Stimulated activated CD4-positive, alpha-beta T cell treated with anti-CD3 and anti-CD28 coated beads, Interleukin-1b, Interleukin-23, amount 100 ng/mL, for 4 hours (primary cell): ENCODE measurements around the gene KRTAP4-11.
"Not testable (repeated sequence)": the region's sequence is repeated elsewhere in the genome, so short reads cannot be mapped to it uniquely, and the experiment has no call there.

Source experiments
- DNase-seq, 2 donors: peaks; one replicate each; pipeline ENCODE4 v3.0.0-alpha.2; 2020; ENCODE audit warnings: low read depth in 2 of 2

The KRTAP4-11 gene

GRCh38 chr17:41123991-41124371 is 5.8 kb upstream of the KRTAP4-11 start, which contains the start of gene KRTAP4-12:
Gene KRTAP4-12 (minus strand): TSS chr17:41124182. CDS start chr17:41124122, 60 bp downstream.
- not testable (repeated sequence) for DNase-seq

GRCh38 chr17:41123292-41123990 is 5.3 kb upstream of the KRTAP4-11 start:
- not testable (repeated sequence) for DNase-seq

GRCh38 chr17:41121742-41122141 is 3.6 kb upstream of the KRTAP4-11 start:
- DNase-seq: no peak

DNA sequence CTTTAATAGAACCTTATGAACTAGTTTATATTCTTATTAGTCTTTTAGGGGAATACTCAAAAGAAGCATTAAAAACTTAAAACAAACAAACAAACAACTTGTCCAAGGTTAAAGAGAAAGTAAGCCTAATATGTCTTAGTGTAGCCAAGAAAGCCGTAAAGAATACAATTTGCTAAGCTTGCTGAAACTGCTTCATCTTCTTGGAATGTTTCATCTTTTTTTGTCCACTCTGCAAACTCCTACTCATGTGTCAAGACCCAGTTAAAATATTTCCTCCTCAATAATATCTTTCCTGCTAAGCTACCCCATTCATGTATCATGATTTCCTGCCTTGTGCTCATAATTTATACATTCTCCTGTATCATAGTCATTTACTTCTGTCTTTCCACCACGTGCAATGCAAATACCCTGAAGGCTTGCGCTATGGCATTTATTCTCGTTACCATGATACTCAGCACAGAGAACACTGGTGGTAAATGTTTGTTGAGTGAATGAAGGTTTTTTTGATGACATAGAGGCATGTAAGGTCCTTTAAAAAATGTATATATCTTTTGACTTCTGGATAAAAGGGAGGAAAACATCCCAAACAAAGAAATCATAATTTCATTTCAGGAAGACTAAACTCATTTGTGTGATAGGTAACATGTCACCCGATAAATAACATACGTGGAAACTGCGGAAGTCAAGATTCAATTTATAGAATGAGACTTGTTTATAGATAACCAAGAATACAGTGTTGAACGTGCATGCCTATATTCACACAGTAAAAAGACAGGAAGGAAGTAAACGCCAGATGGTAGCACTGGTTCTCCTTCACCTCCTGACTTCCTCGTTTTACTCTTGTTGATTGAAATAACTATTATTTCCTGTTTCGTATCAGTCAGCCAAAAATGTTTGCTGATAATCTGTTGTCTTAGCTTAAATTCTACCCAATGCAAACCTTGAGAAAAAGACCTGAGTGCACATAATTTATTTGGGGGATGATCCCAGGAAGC is 1.8 kb upstream of the KRTAP4-11 start:
- DNase-seq: not testable (repeated sequence)

DNA sequence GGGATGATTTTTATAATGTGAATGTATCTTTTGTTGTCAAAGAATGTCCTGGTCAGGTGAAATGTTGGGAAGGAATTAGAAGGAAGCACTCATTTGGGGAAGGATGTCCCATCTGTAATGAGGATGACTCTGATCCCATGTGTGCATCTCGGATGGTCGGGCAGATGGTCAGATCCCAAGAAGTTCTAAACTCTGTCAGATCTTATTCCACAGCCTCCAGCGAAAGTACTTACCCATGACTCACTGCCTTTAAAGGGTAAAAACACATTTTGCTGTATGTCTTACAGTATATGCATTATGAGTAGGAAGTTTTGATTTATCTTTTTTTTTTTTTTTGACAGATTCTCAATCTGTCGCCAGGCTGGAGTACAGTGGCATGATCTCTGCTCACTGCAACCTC is 548 bp upstream of the KRTAP4-11 start:
- no peak for DNase-seq

GRCh38 chr17:41116297-41116696 is 1.9 kb downstream of the KRTAP4-11 start:
- DNase-seq: no peak

GRCh38 chr17:41111151-41111885 is 6.9 kb downstream of the KRTAP4-11 start:
- no peak for DNase-seq

DNA sequence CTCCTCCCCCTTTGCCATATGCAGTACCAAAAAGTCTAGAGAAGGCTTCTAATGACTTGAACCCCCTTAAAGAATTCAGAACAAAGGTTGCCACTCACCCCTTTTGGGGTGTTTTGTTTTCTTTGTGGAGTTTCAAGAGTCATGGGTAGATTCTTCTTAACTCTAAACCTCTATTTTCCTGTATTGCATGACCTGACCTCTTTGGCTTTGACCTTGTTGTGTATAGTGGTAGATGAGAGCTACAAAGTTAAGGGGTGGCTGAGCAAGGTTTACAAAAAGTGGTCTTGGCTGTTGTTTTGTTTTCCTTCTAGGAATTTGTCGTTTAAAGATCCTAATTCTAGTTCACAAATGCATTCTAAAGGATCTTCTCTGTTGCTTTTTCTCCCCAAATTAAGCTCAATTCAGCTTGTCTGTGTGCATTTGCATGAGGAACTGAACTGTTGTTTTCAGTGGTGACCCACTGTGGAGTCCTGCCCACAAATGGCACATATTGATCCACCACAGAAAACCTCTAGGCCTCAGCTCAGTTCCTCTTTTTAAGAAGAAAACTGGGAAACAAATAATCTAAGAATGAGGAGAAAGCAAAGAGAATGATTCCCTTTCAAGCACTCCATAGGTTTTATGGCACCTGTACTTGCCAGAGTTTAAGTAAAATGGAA is 9.3 kb downstream of the KRTAP4-11 start:
- not testable (repeated sequence) for DNase-seq

GRCh38 chr17:41107941-41108450 is 10.2 kb downstream of the KRTAP4-11 start:
- DNase-seq: no peak

GRCh38 chr17:41105347-41105746 is 12.8 kb downstream of the KRTAP4-11 start, which contains the start of gene KRTAP4-9:
Gene KRTAP4-9 (plus strand): TSS chr17:41105389. CDS start chr17:41105389, 0 bp downstream.
- not testable (repeated sequence) for DNase-seq

DNA sequence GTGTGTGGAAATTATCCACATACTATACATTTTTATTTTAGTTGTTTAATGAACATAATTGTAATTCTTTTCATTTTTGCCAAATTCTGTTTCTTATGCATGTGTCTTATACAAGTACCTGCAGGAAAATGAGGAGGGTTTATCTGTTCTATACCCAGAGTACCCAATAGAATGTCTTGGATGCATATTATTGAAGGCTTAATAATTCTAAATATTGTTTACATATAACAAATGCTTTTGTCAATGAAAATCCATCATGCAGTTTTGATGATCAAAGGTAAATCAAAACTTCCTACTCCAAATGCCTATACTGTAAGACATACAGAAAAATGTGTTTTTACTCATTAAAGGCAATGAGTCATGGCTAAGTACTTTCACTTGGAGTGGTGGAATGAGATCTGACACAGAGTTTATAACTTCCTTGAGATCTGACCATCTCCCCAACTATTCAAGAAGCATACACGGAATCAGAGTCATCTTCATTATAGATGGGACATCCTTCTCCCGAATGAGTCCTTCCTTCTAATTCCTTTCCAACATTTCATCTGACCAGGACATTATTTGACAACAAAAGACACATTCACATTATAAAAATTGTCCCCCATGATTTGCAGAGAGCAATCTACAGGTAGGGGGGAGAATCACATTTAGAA is 13.7 kb downstream of the KRTAP4-11 start:
- not testable (repeated sequence) for DNase-seq

DNA sequence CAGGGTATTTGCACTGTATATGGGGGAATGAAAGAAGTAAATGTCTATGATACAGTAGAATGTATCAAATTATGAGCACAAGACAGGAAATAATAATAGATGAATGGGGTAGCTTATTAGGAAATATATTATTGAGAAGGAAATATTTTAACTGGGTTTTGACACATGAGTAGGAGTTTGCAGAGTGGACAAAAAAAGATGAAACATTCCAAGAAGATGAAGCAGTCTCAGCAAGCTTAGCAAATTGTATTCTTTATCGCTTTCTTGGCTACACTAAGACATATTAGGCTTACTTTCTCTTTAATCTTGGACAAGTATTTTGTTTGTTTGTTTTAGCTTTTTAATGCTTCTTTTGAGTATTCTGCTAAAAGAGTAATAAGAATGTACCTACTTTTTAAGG is 14.3 kb downstream of the KRTAP4-11 start:
- no peak for DNase-seq

DNA sequence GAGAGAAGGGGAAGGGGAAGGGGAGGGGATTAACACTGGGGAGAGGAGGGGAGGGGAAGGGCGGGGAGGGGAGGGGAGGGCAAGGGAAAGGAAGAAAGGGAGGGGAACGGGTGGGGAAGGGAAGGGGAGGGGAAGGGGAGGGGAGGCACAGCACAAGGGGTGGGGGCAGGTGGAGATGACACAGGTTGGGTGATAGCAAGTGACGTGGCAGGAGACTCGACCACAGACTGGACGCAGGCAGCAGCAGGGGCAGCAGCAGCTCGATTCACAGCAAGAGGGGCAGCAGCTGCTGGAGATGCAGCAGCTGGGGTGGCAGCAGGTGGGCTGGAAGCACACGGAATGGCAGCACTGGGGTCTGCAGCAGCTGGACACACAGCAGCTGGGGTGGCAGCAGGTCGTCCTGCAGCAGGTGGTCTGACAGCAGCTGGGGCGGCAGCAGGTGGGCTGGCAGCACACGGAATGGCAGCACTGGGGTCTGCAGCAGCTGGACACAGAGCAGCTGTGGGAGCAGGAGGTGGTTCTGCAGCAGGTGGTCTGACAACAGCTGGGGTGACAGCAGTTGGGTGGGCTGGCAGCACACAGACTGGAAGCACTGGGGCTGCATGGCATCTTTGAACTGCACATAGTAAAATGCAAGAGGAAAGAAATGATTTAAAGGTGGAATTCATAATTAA is 16.4 kb downstream of the KRTAP4-11 start, which contains the start of gene KRTAP4-16:
Gene KRTAP4-16, minus strand, starts transcription at position 624 of the 674 bp plus-strand sequence. Its CDS starts 0 bp downstream, at position 624.
- DNase-seq: no peak

- DNase-seq: not testable (repeated sequence)
Observed at GRCh38 chr17:41099682-41100480, 18.3 kb downstream of the KRTAP4-11 start.

DNA sequence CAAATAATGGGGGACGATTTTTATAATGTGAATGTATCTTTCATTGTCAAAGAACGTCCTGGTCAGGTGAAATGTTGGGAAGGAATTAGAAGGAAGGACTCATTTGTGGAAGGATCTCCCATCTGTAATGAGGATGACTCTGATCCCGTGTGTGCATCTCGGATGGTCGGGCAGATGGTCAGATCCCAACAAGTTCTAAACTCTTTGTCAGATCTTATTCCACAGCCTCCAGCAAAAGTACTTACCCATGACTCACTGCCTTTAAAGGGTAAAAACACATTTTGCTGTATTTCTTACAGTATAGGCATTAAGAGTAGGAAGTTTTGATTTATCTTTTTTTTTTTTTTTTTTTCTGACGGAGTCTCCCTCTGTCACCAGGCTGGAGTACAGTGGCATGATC is 19.7 kb downstream of the KRTAP4-11 start:
- DNase-seq: no peak

DNA sequence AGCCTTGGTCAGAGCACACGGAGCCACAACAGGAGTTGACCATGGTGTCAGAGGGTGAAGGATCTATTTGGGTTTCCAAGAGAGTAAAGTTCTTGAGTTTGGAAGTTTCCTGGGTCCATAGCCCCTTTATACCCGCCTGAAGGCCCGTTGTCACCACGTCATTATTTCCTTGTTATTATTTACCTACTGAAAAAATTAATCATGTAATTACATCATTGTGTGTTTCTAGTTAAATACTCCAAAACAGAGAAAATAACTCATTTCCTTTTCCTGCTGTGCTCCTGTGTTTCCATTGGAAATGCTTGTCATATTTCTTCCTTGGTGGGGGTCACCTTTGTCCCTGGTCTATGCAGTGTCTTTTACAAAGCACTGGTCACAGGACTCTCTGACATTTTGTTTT is 20.1 kb downstream of the KRTAP4-11 start, which contains the start of gene KRTAP4-8:
Gene KRTAP4-8, minus strand, starts transcription at position 101 of the 400 bp plus-strand sequence. Its CDS starts 58 bp downstream, at position 43.
- no peak for DNase-seq

GRCh38 chr17:41096055-41096454 is 22.1 kb downstream of the KRTAP4-11 start:
- no peak for DNase-seq

- DNase-seq: not testable (repeated sequence)
Observed at GRCh38 chr17:41088760-41089352, 29.3 kb downstream of the KRTAP4-11 start.
